Lung microvascular endothelial cell (primary cell): ENCODE measurements around the gene FAM111A. TPM values are rescaled to one million over a fixed set of nuclear protein-coding genes. Genes with fewer than 3 reads are reported as not detected.

Source experiments
- DNase-seq, 2 donors: peaks; one replicate each; pipeline versions ENCODE4 v3.0.0 to v3.0.0-alpha.2; 2010; ENCODE audit warnings: low read depth in 2 of 2
- total RNA-seq: library from RNA; depleted of rRNA; stranded (reverse); fragments of >200 nt; gene quantifications from 2 replicates; pipeline ENCODE4 v1.2.1, GENCODE V29; 2014

Gene FAM111A
- total RNA-seq, 1 donor from 2014 or later: 52.6 TPM

- no peak for DNase-seq
Observed at GRCh38 chr11:59199546-59200422, 57.1 kb downstream of the FAM111A start.

GRCh38 chr11:59200423-59200746, 57.7 kb downstream of the FAM111A start:
- DNase-seq: no peak

- no peak for DNase-seq
Observed at GRCh38 chr11:59201353-59201752, 58.7 kb downstream of the FAM111A start.

Other genes starting within 250 kb of the FAM111A start
- gene GLYATL1, start 203.4 kb upstream of the FAM111A start, total RNA-seq: not detected in 2 replicates
- gene GLYATL1B, start 56.5 kb upstream of the FAM111A start, total RNA-seq: not detected in 2 replicates
- 6.9 and 9.2 TPM in 2 replicates for gene FAM111B, start 35.6 kb upstream of the FAM111A start, total RNA-seq
- 8.7 and 61.5 TPM in 2 replicates for gene DTX4, start 29.3 kb downstream of the FAM111A start, total RNA-seq
- gene MPEG1, start 70.1 kb downstream of the FAM111A start, total RNA-seq: not detected in 2 replicates
- not detected in 2 replicates for gene OR5AN1, start 216.0 kb downstream of the FAM111A start, total RNA-seq